Fibroblast of the aortic adventitia (primary cell): ENCODE data around the gene HABP4. TPM values are rescaled to one million over a fixed set of nuclear protein-coding genes. Genes with fewer than 3 reads are reported as not detected.
A peak's percentile ranks its signal among the peaks of the same experiment; 100 is the strongest.

Experiments
- DNase-seq: peaks from one replicate; pipeline ENCODE4 v3.0.0-alpha.2; 2010; ENCODE audit warnings: low read depth
- H3K4me3 ChIP-seq: 2 replicates; pipeline ENCODE4 v1.5.1; 2011; ENCODE audit warnings: low read depth, mild to moderate bottlenecking, control low read depth, low read length, moderate library complexity
- CTCF ChIP-seq: IDR thresholded peaks from 2 replicates; pipeline ENCODE4 v1.5.1; 2011; ENCODE audit warnings: mild to moderate bottlenecking, low read length, control low read depth, inconsistent platforms; ENCODE audit not compliant: insufficient read depth
- total RNA-seq: library from RNA; depleted of rRNA; stranded (reverse); fragments of >200 nt; gene quantifications from 2 replicates; pipeline ENCODE4 v1.2.3, GENCODE V29; 2012; ENCODE audit warnings: low replicate concordance

HABP4 gene
- total RNA-seq, 1 donor: 16.7 TPM

GRCh38 chr9:96496368-96497116 is 46.6 kb downstream of the HABP4 start:
- DNase-seq: no peak
- TF ChIP-seq CTCF: no peak
- no peak overlapping the region for H3K4me3 ChIP-seq

- no peak overlapping the region for H3K4me3 ChIP-seq
- no peak for TF ChIP-seq CTCF
- no peak for DNase-seq
These were observed 47.1 kb downstream of the HABP4 start for GRCh38 chr9:96497117-96497399.

- no peak overlapping the region for H3K4me3 ChIP-seq
- TF ChIP-seq CTCF: no peak
These were observed 48.8 kb downstream of the HABP4 start for GRCh38 chr9:96498796-96499195.

GRCh38 chr9:96499257-96499656 is 49.3 kb downstream of the HABP4 start:
- TF ChIP-seq CTCF: no peak
- H3K4me3 ChIP-seq: no peak overlapping the region
- DNase-seq: no peak

More at GRCh38 chr9:96498796-96499195, 48.8 kb downstream of the HABP4 start:
- no peak for DNase-seq

GRCh38 chr9:96500696-96501632 is 51.0 kb downstream of the HABP4 start:
- H3K4me3 ChIP-seq: no peak overlapping the region
- no peak for TF ChIP-seq CTCF
- DNase-seq: peak; percentile 16

- H3K4me3 ChIP-seq: no peak overlapping the region
- TF ChIP-seq CTCF: no peak
- no peak for DNase-seq
These were observed 51.9 kb downstream of the HABP4 start for GRCh38 chr9:96501633-96502538.
